ENCODE results near the gene AIRE. TPM values are rescaled to one million over a fixed set of nuclear protein-coding genes. Genes with fewer than 3 reads are reported as not detected.

AIRE gene
- total and polyA plus RNA-seq, 12 donors: 0.06 to 1.1 (median 0.09) TPM; not detected in 8

DNA sequence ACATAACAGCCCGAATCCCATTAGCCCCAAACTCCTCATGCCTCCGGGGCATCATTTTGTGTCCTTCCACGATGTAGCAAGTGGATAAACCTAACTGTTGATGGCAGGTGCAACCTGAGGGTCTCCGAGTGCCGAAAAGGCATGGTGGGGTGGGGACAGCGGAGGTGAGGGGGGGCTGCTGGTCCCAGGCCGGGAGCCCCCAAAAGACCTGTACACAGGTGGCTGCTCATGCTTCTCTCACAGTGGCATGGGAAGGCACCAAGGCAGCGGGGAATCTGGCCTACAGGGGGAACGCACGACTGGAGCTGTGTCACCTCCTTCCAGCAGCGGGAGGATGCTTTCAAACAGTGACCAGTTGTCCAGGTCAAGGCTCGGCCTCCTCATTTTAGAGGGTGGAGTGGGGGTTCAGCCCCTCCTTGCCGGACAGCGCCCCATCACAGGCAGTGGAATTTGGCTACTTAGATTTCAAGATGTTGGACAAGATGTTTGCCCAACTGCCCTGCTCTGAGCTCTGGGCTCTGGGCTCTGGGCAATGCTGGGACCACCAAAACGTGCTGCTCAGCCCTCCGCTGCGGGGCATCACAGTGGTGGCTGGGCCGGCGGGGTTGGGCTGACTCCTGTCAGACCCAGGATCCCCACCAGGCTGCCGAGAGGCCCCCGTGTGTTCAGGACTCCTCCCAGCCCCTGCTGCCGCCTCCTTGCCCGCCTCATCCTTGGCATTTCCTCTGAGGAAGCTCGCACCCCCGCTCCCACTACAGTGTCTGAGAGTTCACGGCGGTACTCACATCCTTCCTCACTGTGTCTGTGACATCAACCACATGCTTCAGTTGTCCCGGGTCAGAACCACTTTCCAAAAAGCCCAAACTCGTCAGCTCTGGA, 31.6 kb upstream of the AIRE start:
- Histone ChIP-seq H3K36me3 (replicated peaks in 1 of 2) (no peaks in the 10 kb centered on the region), H3K27ac (peak overlapping the region in 1 of 5 donors; percentile 40), H3K4me3 (no peak overlapping the region), H3K4me1 (replicated peaks in 1 of 2) (no peaks in the 10 kb centered on the region), H3K9me3 (replicated peaks in 1 of 3) (no peaks in the 10 kb centered on the region), H3K27me3 (no peaks in the 10 kb centered on the region)
- WGBS, 4 donors: 68 to 75% (median 72%) methylated on average over 12 to 29 of the region's 29 CpGs
- intact Hi-C loops (cut with DNase I): no loop called here
- no peak for TF ChIP-seq POLR2A (IDR thresholded peaks at IDR 0.05)
- TF ChIP-seq, protein P1, sequence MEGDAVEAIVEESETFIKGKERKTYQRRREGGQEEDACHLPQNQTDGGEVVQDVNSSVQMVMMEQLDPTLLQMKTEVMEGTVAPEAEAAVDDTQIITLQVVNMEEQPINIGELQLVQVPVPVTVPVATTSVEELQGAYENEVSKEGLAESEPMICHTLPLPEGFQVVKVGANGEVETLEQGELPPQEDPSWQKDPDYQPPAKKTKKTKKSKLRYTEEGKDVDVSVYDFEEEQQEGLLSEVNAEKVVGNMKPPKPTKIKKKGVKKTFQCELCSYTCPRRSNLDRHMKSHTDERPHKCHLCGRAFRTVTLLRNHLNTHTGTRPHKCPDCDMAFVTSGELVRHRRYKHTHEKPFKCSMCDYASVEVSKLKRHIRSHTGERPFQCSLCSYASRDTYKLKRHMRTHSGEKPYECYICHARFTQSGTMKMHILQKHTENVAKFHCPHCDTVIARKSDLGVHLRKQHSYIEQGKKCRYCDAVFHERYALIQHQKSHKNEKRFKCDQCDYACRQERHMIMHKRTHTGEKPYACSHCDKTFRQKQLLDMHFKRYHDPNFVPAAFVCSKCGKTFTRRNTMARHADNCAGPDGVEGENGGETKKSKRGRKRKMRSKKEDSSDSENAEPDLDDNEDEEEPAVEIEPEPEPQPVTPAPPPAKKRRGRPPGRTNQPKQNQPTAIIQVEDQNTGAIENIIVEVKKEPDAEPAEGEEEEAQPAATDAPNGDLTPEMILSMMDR (IDR thresholded peaks at IDR 0.05): no peak
- peak; percentile 13 to 57 (median 27) for DNase-seq

DNA sequence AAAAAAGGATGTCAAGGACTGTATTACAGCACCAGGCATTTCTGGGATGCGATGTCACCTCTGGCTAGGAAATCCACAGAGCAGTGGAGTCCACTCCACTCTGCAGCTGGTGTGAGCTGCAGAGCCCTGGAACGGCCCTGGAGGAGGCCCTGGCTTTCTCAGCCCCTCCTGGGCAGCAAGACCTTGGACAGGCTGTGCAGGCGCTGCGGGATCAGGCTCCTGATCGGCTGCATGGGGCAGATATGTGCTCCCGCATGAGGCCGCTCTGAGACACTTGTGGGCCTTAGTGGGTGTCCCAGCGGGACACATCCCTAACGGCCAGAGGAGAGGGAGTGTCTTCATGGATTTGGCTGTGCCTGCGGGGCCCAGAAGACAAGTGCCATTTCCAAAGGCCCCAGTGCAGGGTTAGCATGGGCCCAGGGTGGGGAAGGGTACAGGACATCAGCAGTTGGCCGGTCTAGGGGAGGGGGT, 30.1 kb upstream of the AIRE start:
- Histone ChIP-seq H3K36me3 (replicated peaks in 1 of 2) (no peaks in the 10 kb centered on the region), H3K9me3 (replicated peaks in 1 of 3) (no peaks in the 10 kb centered on the region), H3K27ac (no peak overlapping the region), H3K4me1 (replicated peaks in 1 of 2) (no peaks in the 10 kb centered on the region), H3K27me3 (no peaks in the 10 kb centered on the region), H3K4me3 (no peak overlapping the region)
- DNase-seq: peak in 2 of 7 donors; percentile 6 to 11
- WGBS, 4 donors: 65 to 88% (median 79%) methylated on average over 3 to 11 of the region's 11 CpGs
- intact Hi-C loops (cut with DNase I): no loop called here
- TF ChIP-seq POLR2A (IDR thresholded peaks at IDR 0.05): no peak
- TF ChIP-seq, protein P1 (IDR thresholded peaks at IDR 0.05): no peak

DNA sequence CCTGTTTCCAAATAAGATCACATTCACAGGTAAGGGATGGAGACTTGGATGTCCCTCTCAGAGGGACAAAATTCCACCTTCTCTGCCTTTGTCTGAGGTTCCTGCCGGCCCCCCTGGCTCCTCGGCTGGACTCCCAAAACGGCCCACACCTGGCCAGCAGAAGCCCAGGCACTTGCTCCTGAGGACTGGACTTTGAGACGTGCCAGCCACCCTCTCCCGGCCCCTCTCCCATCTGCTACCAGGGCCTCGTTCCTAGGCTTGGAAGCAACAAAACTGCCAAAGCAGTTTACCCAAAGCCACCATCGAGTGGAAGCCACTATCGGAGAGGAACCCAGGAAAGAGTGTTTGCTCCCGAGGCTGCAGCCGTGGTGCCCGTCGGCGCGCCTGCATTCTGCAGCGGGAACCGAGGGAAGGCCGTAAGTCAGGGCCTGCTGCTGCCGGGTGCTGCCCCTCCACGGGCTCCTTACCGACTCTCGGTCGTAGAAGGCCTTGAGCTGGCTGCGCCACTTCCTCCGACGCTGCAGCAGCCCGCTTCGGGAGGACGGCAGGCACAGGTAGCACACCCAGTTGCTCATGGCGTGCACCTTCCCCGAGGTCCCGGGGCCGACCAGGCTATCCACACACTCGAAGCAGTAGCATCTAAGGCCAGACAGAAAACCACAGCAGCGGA, 27.5 kb upstream of the AIRE start:
- no peak overlapping the region for H3K27ac ChIP-seq
- intact Hi-C loops (cut with DNase I): no loop called here
- no peak overlapping the region for H3K4me3 ChIP-seq
- WGBS, 4 donors: 75 to 91% (median 89%) methylated on average over 9 to 34 of the region's 34 CpGs
- H3K27me3 ChIP-seq: no peaks in the 10 kb centered on the region
- peak in 1 of 7 donors; percentile 3 for DNase-seq
- TF ChIP-seq, protein P1 (IDR thresholded peaks at IDR 0.05): no peak
- no peaks in the 10 kb centered on the region for H3K36me3 ChIP-seq (replicated peaks in 1 of 2)
- H3K4me1 ChIP-seq (replicated peaks in 1 of 2): no peaks in the 10 kb centered on the region
- H3K9me3 ChIP-seq (replicated peaks in 1 of 3): no peaks in the 10 kb centered on the region

DNA sequence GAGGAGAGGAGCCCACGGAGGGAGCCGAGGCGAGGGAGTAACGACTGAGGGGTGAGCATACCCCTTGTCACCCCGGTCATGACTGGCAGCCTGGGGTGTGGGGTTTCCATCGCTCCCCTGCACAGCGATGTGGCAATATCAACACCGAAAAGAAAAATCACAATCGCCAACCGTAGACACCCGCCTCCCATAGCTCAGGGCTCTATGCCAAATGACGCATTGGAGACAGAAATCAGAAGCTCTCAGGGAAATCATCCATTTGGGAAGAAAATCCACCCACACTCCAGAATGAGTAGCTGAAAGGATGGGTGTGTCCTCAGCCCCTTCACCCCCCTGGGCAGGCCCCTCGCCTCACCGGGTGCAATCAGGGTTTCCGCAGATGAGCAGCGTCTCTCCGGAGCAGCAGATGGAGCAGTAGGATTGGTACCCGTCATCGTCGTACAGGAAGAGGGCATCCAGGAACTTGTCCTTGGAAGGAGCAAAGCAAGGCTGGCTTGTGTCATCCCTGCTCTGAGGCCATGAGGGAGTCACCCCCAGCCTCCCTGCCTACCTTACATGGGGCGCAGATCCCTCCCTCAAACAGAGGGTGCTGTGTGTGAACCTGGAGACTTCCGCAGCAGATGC, 26.5 kb upstream of the AIRE start:
- Histone ChIP-seq H3K27me3 (no peaks in the 10 kb centered on the region), H3K4me3 (no peak overlapping the region), H3K27ac (no peak overlapping the region), H3K4me1 (replicated peaks in 1 of 2) (no peaks in the 10 kb centered on the region), H3K9me3 (replicated peaks in 1 of 3) (no peaks in the 10 kb centered on the region), H3K36me3 (replicated peaks in 1 of 2) (no peaks in the 10 kb centered on the region)
- 81 to 91% (median 87%) methylated on average over 17 to 22 of the region's 22 CpGs for WGBS, 4 donors
- intact Hi-C loops (cut with DNase I): no loop called here
- no peak for DNase-seq
- TF ChIP-seq POLR2A (IDR thresholded peaks at IDR 0.05): no peak
- TF ChIP-seq, protein P1 (IDR thresholded peaks at IDR 0.05): no peak

Data from adrenal gland (tissue), 12 donors.